Stimulated activated CD4-positive, alpha-beta T cell treated with anti-CD3 and anti-CD28 coated beads, Interleukin-1b, Interleukin-23, amount 100 ng/mL, for 24 hours (primary cell): ENCODE results near the gene HIPK2.

Experiments
- DNase-seq, 4 experiments: peaks; one replicate each; pipeline ENCODE4 v3.0.0-alpha.2; 2020; ENCODE audit warnings: low read depth in 4 of 4, low spot score in 1 of 4

The HIPK2 gene

GRCh38 chr7:139658296-139658695 is 119.5 kb downstream of the HIPK2 start:
- no peak for DNase-seq

DNA sequence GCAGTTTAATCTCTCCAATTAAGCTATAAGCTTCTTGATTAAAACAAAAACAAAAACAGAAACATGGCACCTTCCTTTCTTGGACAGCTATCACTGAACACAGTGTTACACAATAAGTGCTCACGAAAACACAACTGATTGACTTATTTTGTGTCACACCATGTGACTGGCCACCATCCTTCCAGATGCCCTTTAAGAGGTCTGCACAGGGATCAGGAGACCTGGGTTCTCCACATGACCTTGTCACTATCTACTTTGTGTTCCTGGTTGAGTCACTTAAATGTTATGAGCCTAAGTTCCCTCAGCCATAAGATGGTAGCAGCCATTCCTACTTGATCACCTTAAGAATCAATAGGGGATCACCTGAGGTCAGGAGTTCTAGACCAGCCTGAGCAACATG is 120.1 kb downstream of the HIPK2 start:
- no peak for DNase-seq

DNA sequence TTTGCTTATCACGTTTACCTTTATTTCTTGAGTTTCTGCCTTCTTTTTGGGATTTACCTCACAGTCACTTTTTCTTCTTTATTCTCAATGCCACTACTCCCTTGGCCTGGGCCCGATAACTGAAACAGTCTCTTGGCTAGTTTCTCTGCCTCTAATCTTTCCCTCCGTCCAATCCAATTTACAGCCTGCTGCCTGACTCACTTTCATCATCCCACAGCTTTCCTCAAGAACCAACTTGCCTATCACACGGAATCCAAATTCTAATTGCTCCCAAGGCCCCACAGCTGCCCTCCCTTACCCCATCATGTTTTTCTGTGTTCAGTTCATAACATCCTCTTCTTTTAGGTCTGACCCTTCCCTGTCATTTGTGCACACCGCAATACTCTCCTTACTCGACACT is 121.4 kb downstream of the HIPK2 start:
- no peak for DNase-seq

DNA sequence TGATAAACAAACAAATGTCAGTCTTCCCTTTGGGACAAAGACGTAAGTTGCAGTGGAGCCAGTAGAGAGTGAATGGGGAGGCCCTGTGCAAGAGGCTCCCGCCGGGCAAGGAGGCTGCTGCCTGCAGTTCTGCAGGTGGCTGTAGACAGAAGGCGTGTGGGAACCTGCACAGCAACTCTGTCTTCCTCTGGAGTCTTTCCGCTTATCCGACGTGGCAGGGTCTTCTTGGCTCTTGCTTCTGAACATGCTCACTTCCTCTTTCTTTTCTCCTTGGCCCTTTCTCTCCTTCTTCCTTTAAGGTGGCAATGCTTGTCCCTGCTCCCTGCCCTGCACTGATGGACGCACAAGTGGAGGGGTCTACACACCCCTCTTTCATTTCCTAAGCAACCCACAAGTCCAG is 122.5 kb downstream of the HIPK2 start:
- DNase-seq: no peak

DNA sequence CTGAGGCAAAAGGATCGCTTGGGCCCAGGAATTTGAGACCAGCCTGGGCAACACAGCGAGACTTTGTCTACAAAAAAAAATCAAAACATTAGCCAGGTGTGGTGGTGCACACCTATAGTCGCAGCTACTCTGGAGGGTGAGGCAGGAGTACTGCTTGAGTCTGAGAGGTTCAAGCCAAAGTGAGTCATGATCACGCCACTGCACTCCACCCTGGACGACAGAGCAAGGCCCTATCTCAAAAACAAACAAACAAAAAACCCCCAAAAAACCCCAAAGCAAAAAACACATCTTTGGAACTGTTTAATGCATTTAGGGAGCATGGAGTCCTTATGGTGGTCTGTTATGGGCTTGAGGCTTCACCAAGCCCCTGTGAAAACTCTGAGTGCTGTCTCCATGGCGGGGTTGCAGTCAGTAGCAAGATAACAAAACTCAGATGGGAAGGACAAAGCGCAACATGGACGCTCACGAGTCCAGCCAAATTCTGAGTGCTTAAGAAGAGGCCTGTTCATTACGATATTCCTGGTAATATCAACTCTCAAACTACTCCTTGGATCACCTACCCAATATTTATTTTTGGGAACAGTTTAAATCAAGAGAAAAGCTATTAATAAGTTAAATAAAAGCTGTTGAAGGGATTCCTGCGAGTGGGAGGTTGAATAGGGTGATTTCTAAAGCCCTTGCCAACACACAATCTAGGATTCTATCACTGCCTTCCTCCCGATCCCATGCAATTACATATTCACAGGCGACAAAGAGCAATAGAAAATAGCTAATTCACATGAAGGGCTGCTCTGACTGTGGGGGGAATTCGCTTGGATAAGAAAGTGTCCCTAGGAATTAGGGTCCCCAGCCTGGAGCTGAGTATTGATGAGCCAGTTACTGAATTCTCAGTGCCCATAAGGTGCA is 123.3 kb downstream of the HIPK2 start:
- DNase-seq: no peak

DNA sequence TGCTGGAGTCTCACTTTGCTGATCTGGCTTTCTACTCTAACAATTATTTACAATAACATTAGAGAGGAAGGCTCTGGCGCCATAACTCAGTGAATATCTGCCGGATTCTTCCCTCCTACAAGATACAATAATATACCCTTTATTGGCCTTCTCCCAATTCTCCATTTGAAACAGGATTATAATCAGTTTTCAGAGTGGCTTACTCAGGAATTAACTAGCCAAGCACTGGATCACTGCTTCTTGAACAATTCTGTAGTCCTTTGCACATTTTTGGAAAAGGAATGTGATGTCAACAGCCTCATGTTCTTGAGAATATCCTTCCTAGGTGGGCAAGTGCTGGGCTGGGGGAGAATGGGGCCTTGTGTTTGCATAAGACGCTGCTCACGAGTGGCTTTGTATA is 125.9 kb downstream of the HIPK2 start:
- no peak for DNase-seq

DNA sequence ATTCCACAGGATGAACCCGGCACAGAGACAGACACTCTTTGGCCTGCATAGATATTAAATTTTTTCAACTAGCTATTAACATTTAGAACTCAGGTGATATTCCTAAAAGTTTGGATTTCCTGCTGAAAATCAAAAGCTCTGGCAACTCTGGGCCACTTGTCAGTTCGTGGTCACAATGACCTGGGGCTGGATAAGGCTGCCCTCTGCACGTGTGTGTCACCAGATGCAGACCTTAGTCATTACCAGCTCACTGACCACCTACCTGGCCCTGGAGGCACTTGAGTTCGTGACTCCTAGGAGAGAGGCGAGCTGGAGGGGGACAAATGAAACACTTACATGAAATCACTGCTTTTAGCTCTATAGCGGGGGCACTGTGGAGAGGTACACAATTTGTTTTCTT is 126.5 kb downstream of the HIPK2 start:
- DNase-seq: no peak

DNA sequence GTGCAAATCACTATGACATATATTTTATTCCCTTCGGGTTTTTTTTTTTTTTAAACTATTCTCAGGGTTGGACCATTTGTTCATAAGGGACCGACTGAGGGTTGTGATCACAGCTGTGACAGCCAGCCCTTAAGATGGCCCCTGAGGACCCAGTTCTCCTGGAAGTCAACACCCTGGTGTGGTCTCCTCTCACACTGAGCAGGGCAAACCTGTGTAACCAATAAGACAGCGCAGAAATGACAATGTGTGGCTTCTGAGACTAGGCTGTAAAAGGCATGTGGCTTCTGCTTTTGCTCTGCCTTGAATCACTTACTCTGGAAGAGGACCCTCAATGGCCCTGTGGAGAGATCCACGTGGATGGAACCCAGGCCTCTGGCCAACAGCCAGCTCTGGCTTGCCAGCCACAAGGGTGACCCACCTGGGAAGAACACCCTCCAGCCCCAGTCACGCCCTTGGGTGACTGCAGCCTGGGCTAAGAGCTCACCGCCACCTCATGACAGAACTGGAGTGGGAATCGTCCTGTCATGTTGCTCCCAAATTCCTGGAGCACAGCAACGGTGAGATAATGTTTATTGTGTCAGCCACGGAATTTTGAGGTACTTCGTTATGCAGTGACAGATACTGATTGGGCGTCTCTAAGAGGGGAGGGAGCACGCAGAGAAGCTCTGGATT is 127.2 kb downstream of the HIPK2 start:
- no peak for DNase-seq

DNA sequence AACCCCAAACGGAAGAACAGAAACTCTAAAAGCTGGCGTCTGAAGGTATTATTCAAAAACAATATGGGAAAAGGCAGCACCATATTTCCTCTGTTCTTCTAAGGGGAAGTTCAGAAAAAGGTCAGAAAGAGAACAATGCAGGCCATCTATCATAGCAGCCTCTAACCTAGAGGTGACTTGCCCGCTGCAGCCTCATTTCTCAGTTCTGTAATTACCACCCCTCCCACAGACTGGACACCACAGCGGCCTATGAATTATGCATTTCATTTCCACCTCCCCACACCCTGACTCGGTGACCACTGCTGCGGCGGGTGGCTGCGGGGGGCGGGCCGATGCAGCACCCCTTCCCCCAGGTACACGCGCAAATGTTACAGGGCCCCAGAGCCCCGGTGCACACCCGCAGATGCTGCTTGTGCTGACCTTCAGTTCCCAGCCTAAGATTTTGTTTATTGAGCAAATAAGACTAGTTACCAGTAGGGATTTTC is 128.8 kb downstream of the HIPK2 start:
- no peak for DNase-seq

DNA sequence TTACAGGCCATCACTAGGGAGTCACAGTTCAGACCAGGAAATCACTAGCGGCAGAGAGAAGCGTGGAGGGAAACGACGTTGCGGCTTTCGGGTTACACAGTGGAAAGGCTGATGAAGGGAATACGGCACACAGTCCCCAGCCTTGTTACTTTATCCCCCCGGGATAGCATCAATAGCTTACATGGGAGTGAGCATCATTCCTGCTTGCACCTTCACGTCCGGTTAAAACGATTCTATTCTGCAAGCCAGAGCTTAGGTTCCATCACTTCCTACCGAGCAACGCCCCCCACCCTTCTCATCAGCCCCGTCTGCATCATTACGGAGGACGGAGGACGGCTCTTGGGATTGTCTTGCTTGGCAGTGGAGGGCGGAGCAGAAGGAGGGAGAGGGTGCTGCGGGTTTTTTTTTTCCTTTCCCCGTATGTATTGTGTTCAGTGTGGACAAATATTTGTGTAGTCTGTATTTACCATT is 129.4 kb downstream of the HIPK2 start:
- DNase-seq: no peak

DNA sequence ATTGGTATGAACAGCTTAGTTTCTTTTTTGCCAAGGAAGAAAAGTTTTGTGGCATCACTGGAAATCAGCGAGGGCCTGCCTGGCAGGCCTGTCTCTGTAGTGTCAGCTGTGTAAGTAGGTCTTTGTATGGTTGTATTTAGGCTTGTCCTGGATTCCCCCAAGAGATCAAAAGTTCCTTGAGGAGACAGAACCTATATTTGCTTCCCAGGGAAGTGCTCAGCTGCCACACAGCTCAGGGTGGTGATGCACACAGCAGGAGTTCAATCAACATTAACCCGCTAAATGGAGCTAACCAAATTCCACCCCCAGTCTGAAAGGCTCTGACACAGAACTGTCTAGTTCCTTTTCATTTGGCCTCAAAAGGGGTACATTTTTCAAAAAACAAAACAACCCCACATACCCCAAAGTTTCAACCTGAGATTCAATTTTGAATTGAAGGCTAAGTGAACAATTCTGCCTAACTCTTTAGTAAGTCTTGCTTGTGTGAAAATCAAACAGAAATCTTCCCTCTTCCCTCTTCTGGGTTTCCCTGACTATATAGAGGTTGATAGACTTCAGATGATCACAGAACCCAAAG is 129.9 kb downstream of the HIPK2 start:
- no peak for DNase-seq

DNA sequence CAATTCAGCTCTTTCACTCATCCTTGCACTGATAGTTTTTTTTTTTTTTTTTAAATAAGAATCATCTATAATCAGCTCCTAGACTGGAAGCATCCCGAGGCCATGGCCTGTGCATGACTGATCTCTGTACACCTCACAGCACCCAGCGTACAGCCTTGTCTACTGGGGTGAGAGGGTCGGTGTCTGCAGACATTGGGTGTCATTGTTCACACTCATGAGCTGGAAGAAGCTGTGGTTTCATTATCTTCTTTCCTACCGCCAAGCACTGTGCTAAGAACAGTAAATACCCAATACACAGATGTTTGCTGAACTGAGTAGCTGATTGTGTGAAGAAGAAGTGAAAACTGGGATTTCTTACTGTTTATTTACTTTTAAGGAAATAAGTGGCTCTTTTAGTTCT is 130.7 kb downstream of the HIPK2 start:
- no peak for DNase-seq

GRCh38 chr7:139646566-139646965 is 131.2 kb downstream of the HIPK2 start:
- DNase-seq: no peak

DNA sequence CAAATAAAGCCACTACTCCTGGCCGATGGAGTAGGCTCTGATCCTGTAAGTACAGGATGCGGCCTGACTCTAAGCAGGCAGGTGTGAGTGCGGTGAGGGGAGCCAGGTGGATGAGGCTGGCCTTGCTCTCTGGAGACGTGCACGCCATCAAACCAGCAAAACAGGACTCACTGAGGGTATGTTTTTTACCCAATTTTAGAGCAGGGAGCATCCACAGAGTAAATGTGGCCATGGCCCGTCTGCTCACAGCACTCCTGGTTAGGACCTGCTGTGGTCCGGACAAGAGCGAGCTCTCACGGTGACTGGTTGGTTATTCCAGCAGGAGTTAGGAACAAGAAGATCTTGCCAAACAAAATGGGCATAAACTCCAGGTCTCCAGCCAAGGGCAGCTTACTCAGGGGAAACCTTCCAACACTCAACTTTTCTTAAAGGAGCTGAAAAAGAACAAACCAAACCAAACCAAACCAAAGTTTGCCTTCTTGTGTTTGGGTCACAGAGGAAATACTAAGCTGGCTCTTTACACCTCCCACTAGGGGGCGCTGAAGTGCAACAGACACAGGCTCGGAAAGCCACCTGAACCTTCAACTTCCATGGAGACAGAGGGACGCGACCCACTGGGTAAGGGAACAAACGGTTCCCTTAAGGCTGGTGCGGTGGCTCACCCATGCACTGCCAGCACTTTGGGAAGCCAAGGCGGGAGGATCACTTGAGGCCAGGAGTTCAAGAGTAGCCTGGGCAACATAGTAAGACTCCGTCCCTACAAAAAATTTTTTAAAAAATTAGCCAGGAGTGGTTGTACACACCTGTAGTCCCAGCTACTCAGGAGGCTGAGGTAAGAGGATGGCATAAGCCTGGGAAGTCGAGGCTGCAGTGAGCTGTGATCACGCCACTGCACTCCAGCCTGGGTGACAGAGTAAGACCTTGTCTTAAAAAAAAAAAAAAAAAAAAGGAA is 131.9 kb downstream of the HIPK2 start:
- DNase-seq: peak; percentile 74 to 86 (median 81)

DNA sequence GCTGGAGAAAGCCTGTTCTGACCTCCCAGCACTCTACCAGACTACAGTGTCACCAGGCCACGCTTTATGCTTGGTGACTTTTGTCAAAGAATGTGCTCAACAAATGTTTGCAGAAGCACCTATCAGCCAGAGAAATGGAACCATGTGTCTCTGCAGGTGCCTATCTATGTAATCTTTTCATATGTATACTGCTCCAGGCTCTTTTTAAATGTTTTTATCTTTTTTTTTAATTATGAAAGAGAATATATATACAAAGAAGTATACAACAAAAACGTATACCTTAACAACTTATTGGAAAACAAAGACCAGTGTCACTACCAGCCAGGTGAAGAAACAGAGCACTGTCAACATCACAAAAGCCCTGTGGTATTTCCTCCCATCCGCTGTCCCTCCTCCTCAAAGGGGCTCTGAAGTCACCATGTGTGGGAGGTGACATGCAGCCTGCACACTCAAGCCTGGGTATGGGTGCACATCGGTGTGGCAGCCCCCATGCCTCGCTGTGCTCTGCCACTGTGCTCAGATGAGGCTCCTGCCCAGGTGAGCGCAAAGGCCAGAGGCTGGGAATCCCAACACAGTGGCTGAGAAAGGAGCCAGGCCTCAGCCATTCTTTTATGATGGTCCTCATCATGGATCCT is 133.7 kb downstream of the HIPK2 start:
- no peak for DNase-seq

DNA sequence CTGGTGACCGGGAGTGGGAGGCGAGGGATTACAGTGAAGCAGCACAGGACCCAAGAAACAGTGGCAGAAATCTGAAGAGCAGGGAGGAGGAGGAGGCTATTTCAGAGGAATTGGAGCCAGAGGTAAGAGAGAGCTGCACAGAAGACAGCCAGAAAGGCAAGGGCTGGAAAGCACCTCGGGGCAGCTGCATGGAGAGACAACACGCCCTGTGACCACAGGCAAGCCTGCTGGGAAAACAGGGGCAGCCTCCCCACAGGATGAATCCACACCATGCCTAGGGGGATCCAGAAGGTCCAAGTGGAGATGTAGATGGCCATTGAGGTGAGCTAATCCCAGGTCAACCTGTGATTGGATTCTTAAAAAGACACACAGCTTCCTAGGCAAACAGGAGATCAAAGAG is 135.5 kb downstream of the HIPK2 start:
- no peak for DNase-seq

DNA sequence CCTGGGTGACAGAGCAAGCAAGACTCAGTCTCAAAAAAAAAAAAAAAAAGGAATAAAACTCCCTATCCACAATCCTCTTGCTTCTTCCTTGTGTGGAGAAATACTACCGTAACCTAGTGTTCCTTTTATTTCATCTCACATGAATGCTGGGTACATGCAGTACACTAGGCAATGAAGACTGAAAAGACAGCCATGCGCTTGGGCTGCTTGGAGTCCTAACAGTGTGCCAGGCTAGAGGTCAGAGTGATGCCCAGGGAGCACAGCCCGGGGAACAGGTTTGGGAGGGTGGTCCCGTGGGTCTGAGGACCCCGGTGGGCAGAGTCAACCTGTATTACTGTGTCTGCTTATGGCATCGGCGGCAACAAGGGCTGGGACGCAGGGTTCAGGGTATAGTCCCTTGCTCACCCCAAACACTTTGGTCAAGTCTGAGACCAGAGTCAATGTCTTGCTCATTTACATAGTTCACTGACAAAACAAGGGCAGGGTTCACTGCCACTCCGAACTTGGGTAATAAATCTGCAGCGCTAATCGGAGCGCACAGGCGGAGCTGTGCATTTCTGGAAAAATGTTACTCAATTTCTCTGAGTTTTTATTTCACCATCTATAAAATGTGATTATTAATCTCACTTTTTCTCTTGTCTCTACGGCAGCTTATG is 136.3 kb downstream of the HIPK2 start:
- no peak for DNase-seq

DNA sequence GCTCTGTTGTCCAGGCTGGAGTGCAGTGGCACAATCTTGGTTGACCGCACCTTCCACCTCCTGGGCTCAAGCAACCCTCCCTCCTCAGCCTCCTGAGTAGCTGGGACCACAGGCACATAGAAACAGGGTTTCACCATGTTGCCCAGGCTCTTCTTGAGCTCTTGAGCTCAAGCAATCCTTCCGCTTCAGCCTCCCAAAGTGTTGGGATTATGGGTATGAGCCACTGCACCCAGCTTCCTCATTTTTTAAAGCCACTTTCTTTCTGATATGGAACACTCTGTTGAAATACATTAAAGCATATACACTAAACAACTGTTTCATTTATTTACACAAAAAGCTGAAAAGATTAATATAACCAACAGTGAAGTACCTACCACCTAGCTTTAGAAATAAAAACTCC is 137.1 kb downstream of the HIPK2 start:
- no peak for DNase-seq

- DNase-seq: no peak
Measured at GRCh38 chr7:139639563-139639962, 138.2 kb downstream of the HIPK2 start.
